Measurements from ENCODE around the gene NDUFS2.

The NDUFS2 gene

GRCh38 chr1:161191971-161192370, 10.2 kb upstream of the NDUFS2 start:
- in situ Hi-C loops (cut with HindIII; ENCODE audit: low sequenced_read_pairs), result no loop called here
- H3K4me3 ChIP-seq (ENCODE audit: low read depth, low read length), result no peak overlapping the region
- TF ChIP-seq CTCF (IDR thresholded peaks at IDR 0.05; ENCODE audit: low read depth, low read length, missing control alignments), result no peak
- DNase-seq (ENCODE audit: low read depth), result no peak

GRCh38 chr1:161192476-161193465, 9.4 kb upstream of the NDUFS2 start:
- H3K4me3 ChIP-seq (ENCODE audit: low read depth, low read length), result no peak overlapping the region
- peak; percentile 43 for DNase-seq (ENCODE audit: low read depth)
- in situ Hi-C loops (cut with HindIII; ENCODE audit: low sequenced_read_pairs), result no loop called here
- peak; percentile 93 for TF ChIP-seq CTCF (IDR thresholded peaks at IDR 0.05; ENCODE audit: low read depth, low read length, missing control alignments)

- no peak for DNase-seq (ENCODE audit: low read depth)
- TF ChIP-seq CTCF (IDR thresholded peaks at IDR 0.05; ENCODE audit: low read depth, low read length, missing control alignments), result no peak
- in situ Hi-C loops (cut with HindIII; ENCODE audit: low sequenced_read_pairs), result no loop called here
- H3K4me3 ChIP-seq (ENCODE audit: low read depth, low read length), result no peak overlapping the region
These were observed 8.5 kb upstream of the NDUFS2 start for GRCh38 chr1:161193561-161194235.

GRCh38 chr1:161195171-161195570, 7.0 kb upstream of the NDUFS2 start:
- in situ Hi-C loops (cut with HindIII; ENCODE audit: low sequenced_read_pairs), result no loop called here
- no peak for TF ChIP-seq CTCF (IDR thresholded peaks at IDR 0.05; ENCODE audit: low read depth, low read length, missing control alignments)
- DNase-seq (ENCODE audit: low read depth), result no peak
- no peak overlapping the region for H3K4me3 ChIP-seq (ENCODE audit: low read depth, low read length)

- TF ChIP-seq CTCF (IDR thresholded peaks at IDR 0.05; ENCODE audit: low read depth, low read length, missing control alignments), result no peak
- DNase-seq (ENCODE audit: low read depth), result no peak
- in situ Hi-C loops (cut with HindIII; ENCODE audit: low sequenced_read_pairs), result no loop called here
- no peak overlapping the region for H3K4me3 ChIP-seq (ENCODE audit: low read depth, low read length)
These were observed 6.1 kb upstream of the NDUFS2 start for GRCh38 chr1:161196111-161196510.

- in situ Hi-C loops (cut with HindIII; ENCODE audit: low sequenced_read_pairs), result no loop called here
- DNase-seq (ENCODE audit: low read depth), result no peak
- TF ChIP-seq CTCF (IDR thresholded peaks at IDR 0.05; ENCODE audit: low read depth, low read length, missing control alignments), result no peak
- H3K4me3 ChIP-seq (ENCODE audit: low read depth, low read length), result no peak overlapping the region
These were observed 5.4 kb upstream of the NDUFS2 start for GRCh38 chr1:161196521-161197451.

All from astrocyte of the cerebellum (primary cell).